C4-2B (cell line): ENCODE data around the gene FECH.
A peak's percentile ranks its signal among the peaks of the same experiment; 100 is the strongest.

Experiments used
- ZFX ChIP-seq: fragments of 450-650 bp; IDR thresholded peaks from 2 replicates; pipeline ENCODE4 v1.6.1; 2017
- TF ChIP-seq, protein P1 (sequence below): fragments of 450-650 bp; conservative IDR thresholded peaks from 2 replicates; pipeline ENCODE4 v1.5.1; 2017; ENCODE audit warnings: mild to moderate bottlenecking

DNA sequence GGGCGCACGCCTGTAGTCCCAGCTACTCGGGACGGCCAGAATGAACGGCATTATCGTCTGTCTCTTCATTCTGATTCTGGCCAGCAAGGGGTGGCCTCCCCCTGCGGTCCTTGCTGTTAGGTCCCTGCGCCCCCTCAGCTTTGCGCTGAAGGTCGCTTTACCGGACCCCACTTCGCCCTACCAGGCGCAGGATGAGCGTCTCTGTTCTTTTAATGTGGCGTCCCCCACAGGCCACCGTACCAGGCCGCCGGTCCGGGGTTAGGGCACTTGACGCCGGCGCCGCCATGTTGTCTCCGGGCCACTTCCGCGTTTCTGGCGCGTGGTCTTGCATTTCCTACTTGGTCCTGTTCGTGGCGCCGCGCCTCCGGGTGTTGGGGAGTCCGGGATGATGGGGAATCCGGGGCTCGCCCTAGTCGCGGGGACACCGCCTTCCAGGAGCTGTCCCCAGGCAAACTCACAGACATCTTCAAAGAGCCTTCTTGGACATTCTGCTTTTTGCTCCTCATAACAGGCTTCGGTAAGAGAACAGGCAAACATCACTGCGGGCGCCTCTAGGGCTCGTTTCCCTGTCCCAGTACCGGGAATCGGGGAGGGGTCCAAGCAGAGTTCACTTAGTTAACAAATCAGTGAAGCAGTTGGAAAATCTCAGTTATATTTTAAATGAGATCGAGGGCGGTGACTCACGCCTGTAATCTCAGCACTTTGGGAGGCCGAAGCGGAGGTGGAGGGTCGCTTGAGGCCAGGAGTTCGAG lies 43.7 kb upstream of the FECH start:
- TF ChIP-seq, protein P1, sequence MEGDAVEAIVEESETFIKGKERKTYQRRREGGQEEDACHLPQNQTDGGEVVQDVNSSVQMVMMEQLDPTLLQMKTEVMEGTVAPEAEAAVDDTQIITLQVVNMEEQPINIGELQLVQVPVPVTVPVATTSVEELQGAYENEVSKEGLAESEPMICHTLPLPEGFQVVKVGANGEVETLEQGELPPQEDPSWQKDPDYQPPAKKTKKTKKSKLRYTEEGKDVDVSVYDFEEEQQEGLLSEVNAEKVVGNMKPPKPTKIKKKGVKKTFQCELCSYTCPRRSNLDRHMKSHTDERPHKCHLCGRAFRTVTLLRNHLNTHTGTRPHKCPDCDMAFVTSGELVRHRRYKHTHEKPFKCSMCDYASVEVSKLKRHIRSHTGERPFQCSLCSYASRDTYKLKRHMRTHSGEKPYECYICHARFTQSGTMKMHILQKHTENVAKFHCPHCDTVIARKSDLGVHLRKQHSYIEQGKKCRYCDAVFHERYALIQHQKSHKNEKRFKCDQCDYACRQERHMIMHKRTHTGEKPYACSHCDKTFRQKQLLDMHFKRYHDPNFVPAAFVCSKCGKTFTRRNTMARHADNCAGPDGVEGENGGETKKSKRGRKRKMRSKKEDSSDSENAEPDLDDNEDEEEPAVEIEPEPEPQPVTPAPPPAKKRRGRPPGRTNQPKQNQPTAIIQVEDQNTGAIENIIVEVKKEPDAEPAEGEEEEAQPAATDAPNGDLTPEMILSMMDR: peak; percentile 66
- TF ChIP-seq ZFX: no peak
